ES-I3 (cell line): ENCODE data around the gene TMEM167A.

Source experiments
- H3K36me3 ChIP-seq: 2 replicates; pipeline ENCODE4 v1.6.1; 2013; ENCODE audit warnings: mild to moderate bottlenecking, low read length, control low read depth, moderate library complexity; ENCODE audit not compliant: insufficient read depth
- H3K4me1 ChIP-seq: 2 replicates; pipeline ENCODE4 v1.6.1; 2013; ENCODE audit warnings: mild to moderate bottlenecking, control low read depth, low read length; ENCODE audit not compliant: insufficient read depth
- H3K9ac ChIP-seq: 2 replicates; pipeline ENCODE4 v1.6.1; 2013; ENCODE audit warnings: low read depth, mild to moderate bottlenecking, low read length, moderate library complexity
- H3K9me3 ChIP-seq: 2 replicates; pipeline ENCODE4 v1.6.1; 2013; ENCODE audit warnings: mild to moderate bottlenecking, low read length, moderate library complexity; ENCODE audit not compliant: control insufficient read depth, insufficient read depth

The TMEM167A gene

GRCh38 chr5:83076742-83077661 is at the start of gene TMEM167A, which contains the start of gene XRCC4:
TSS of gene TMEM167A (minus strand) at chr5:83077394. CDS start at chr5:83077323, 71 bp downstream.
TSS of gene XRCC4 (plus strand) at chr5:83077547. CDS start at chr5:83104920, 27,373 bp downstream.
- peaks cover 7% of the 10 kb centered on the region for H3K4me1 ChIP-seq
- peak within 1 kb of the TSS; percentile 91 for H3K9ac ChIP-seq
- H3K9me3 ChIP-seq, result no peaks in the 10 kb centered on the region
- no peaks in the 10 kb centered on the region; the same call in 1 of the 2 replicates for H3K36me3 ChIP-seq

GRCh38 chr5:83126501-83126900 is 49.3 kb upstream of the TMEM167A start:
- no peak overlapping the region for H3K9ac ChIP-seq
- no peaks in the 10 kb centered on the region for H3K4me1 ChIP-seq
- 0 out of 2 replicates have a peak, but pooled peaks cover 3% of the 10 kb centered on the region for H3K9me3 ChIP-seq
- H3K36me3 ChIP-seq, result no peaks in the 10 kb centered on the region

GRCh38 chr5:83125560-83125959 is 48.4 kb upstream of the TMEM167A start:
- Histone ChIP-seq H3K4me1 (no peaks in the 10 kb centered on the region), H3K36me3 (no peaks in the 10 kb centered on the region), H3K9ac (no peak overlapping the region), H3K9me3 (0 out of 2 replicates have a peak, but pooled peaks cover 3% of the 10 kb centered on the region)

GRCh38 chr5:83124593-83124992 is 47.4 kb upstream of the TMEM167A start:
- Histone ChIP-seq H3K4me1 (no peaks in the 10 kb centered on the region), H3K9me3 (0 out of 2 replicates have a peak, but pooled peaks cover 3% of the 10 kb centered on the region), H3K9ac (no peak overlapping the region), H3K36me3 (no peaks in the 10 kb centered on the region)

- Histone ChIP-seq H3K4me1 (no peaks in the 10 kb centered on the region), H3K36me3 (no peaks in the 10 kb centered on the region; the same call in 1 of the 2 replicates), H3K9me3 (peaks cover 4% of the 10 kb centered on the region), H3K9ac (no peak overlapping the region)
These were observed 41.8 kb upstream of the TMEM167A start for GRCh38 chr5:83118976-83119375.

- no peaks in the 10 kb centered on the region; the same call in 1 of the 2 replicates for H3K36me3 ChIP-seq
These were observed 41.3 kb upstream of the TMEM167A start for GRCh38 chr5:83118471-83118870.

GRCh38 chr5:83115816-83116215 is 38.6 kb upstream of the TMEM167A start:
- Histone ChIP-seq H3K36me3 (no peaks in the 10 kb centered on the region; the same call in 1 of the 2 replicates), H3K4me1 (no peaks in the 10 kb centered on the region)

More at GRCh38 chr5:83118471-83118870, 41.3 kb upstream of the TMEM167A start:
- Histone ChIP-seq H3K4me1 (no peaks in the 10 kb centered on the region), H3K9ac (no peak overlapping the region), H3K9me3 (peaks cover 4% of the 10 kb centered on the region)

GRCh38 chr5:83109380-83109779 is 32.2 kb upstream of the TMEM167A start:
- Histone ChIP-seq H3K9me3 (peaks cover 3% of the 10 kb centered on the region; the same call in 1 of the 2 replicates), H3K4me1 (no peaks in the 10 kb centered on the region), H3K36me3 (no peaks in the 10 kb centered on the region), H3K9ac (no peak overlapping the region)

More at GRCh38 chr5:83115816-83116215, 38.6 kb upstream of the TMEM167A start:
- peaks cover 7% of the 10 kb centered on the region for H3K9me3 ChIP-seq
- no peak overlapping the region for H3K9ac ChIP-seq

- no peaks in the 10 kb centered on the region for H3K4me1 ChIP-seq
- H3K36me3 ChIP-seq, result no peaks in the 10 kb centered on the region
- H3K9ac ChIP-seq, result no peak overlapping the region
- H3K9me3 ChIP-seq, result no peaks in the 10 kb centered on the region
These were observed 30.7 kb upstream of the TMEM167A start for GRCh38 chr5:83107692-83108420.

GRCh38 chr5:83104021-83104420 is 26.8 kb upstream of the TMEM167A start:
- Histone ChIP-seq H3K9me3 (no peaks in the 10 kb centered on the region), H3K36me3 (no peaks in the 10 kb centered on the region), H3K4me1 (peaks cover 6% of the 10 kb centered on the region; the same call in 1 of the 2 replicates), H3K9ac (no peak overlapping the region)

GRCh38 chr5:83102364-83102980 is 25.3 kb upstream of the TMEM167A start:
- H3K9me3 ChIP-seq, result no peaks in the 10 kb centered on the region
- no peaks in the 10 kb centered on the region for H3K36me3 ChIP-seq
- H3K9ac ChIP-seq, result no peak overlapping the region
- peaks cover 6% of the 10 kb centered on the region; the same call in 1 of the 2 replicates for H3K4me1 ChIP-seq

GRCh38 chr5:83101514-83101913 is 24.3 kb upstream of the TMEM167A start:
- Histone ChIP-seq H3K9me3 (no peaks in the 10 kb centered on the region), H3K4me1 (peaks cover 8% of the 10 kb centered on the region), H3K9ac (no peak overlapping the region), H3K36me3 (no peaks in the 10 kb centered on the region)

GRCh38 chr5:83099445-83099844 is 22.3 kb upstream of the TMEM167A start:
- Histone ChIP-seq H3K9ac (no peak overlapping the region), H3K36me3 (no peaks in the 10 kb centered on the region), H3K9me3 (no peaks in the 10 kb centered on the region; the same call in 1 of the 2 replicates), H3K4me1 (peaks cover 17% of the 10 kb centered on the region)

GRCh38 chr5:83099001-83099400 is 21.8 kb upstream of the TMEM167A start:
- Histone ChIP-seq H3K4me1 (peaks cover 17% of the 10 kb centered on the region), H3K9ac (no peak overlapping the region), H3K36me3 (no peaks in the 10 kb centered on the region), H3K9me3 (no peaks in the 10 kb centered on the region; the same call in 1 of the 2 replicates)
